IMR-90 (cell line): ENCODE data around the gene NPDC1. TPM values are rescaled to one million over a fixed set of nuclear protein-coding genes. Genes with fewer than 3 reads are reported as not detected.

ENCODE experiments used
- ATAC-seq: fragments of 200-7000 bp; cut with Tn5 transposase; 2 replicates; pipeline ENCODE4 v1.9.1; 2020; ENCODE audit warnings: low read depth, mild to moderate bottlenecking, moderate library complexity
- BruUV-seq: library from RNA; stranded (reverse); fragments of 400-500 nt; replicated peaks from 2 replicates; lab custom pipeline; 2021; lab: Mats Ljungman, UMichigan
- CTCF ChIA-PET: fragments of 300-600 bp; formaldehyde crosslinking; extraction: SDS; loops from one replicate; lab custom pipeline; 2021; ENCODE audit warnings: antibody characterized with exemption; lab: Yijun Ruan, JAX
- POLR2A ChIA-PET: fragments of 300-600 bp; sonication (Branson Sonifier 250); formaldehyde crosslinking; loops from one replicate; lab custom pipeline; 2022; ENCODE audit warnings: antibody characterized with exemption; ENCODE audit not compliant: unreplicated experiment; lab: Charles Lee
- DNase-seq: peaks from one replicate; pipeline ENCODE4 v3.0.0; 2013
- H2AFZ ChIP-seq: replicated peaks from 2 replicates; pipeline ENCODE3; 2013; ENCODE audit warnings: low read length, mild to moderate bottlenecking; ENCODE audit not compliant: poor library complexity
- H2AK5ac ChIP-seq: 2 replicates; pipeline ENCODE4 v1.6.1; 2013; ENCODE audit warnings: low read depth, low read length, inconsistent platforms
- H2AK9ac ChIP-seq: replicated peaks from 2 replicates; pipeline ENCODE3; 2013; ENCODE audit warnings: mild to moderate bottlenecking, low read depth, low read length, moderate library complexity; ENCODE audit not compliant: poor library complexity
- H2BK120ac ChIP-seq: 2 replicates; pipeline ENCODE4 v1.6.1; 2013; ENCODE audit warnings: low read depth, low read length, inconsistent platforms
- H2BK15ac ChIP-seq: 3 replicates; pipeline ENCODE4 v1.6.1; 2013; ENCODE audit warnings: low read depth, low read length, inconsistent platforms
- H2BK20ac ChIP-seq: 2 replicates; pipeline ENCODE4 v1.6.1; 2013; ENCODE audit warnings: low read depth, mild to moderate bottlenecking, inconsistent platforms, low read length, moderate library complexity
- H2BK5ac ChIP-seq: 2 replicates; pipeline ENCODE4 v1.6.1; 2013; ENCODE audit warnings: mild to moderate bottlenecking, low read depth, low read length, inconsistent platforms; ENCODE audit not compliant: poor library complexity, severe bottlenecking
- H3K14ac ChIP-seq: replicated peaks from 2 replicates; pipeline ENCODE4 v1.6.1; 2013; ENCODE audit warnings: low read depth, low read length, inconsistent platforms
- H3K18ac ChIP-seq: 2 replicates; pipeline ENCODE4 v1.6.1; 2013; ENCODE audit warnings: low read depth, low read length, control low read depth
- H3K23ac ChIP-seq: 2 replicates; pipeline ENCODE4 v1.6.1; 2013; ENCODE audit warnings: low read depth, low read length, inconsistent platforms
- H3K27ac ChIP-seq: 2 replicates; pipeline ENCODE4 v1.5.1; 2013; ENCODE audit warnings: mild to moderate bottlenecking, control low read depth, low read length; ENCODE audit not compliant: insufficient read depth
- H3K27me3 ChIP-seq: 2 replicates; pipeline ENCODE4 v1.6.1; 2013; ENCODE audit warnings: low read length; ENCODE audit not compliant: control insufficient read depth, insufficient read depth
- H3K36me3 ChIP-seq: 2 replicates; pipeline ENCODE4 v1.6.1; 2013; ENCODE audit warnings: low read length, mixed read lengths; ENCODE audit not compliant: control insufficient read depth, insufficient read depth
- H3K4ac ChIP-seq: 2 replicates; pipeline ENCODE4 v1.6.1; 2013; ENCODE audit warnings: low read depth, low read length, inconsistent platforms
- H3K4me1 ChIP-seq: 2 replicates; pipeline ENCODE4 v1.6.1; 2013; ENCODE audit warnings: low read length, mixed read lengths; ENCODE audit not compliant: control insufficient read depth, insufficient read depth
- H3K4me2 ChIP-seq: 2 replicates; pipeline ENCODE4 v1.6.1; 2013; ENCODE audit warnings: low read depth, mild to moderate bottlenecking, control low read depth, low read length, moderate library complexity
- H3K4me3 ChIP-seq: 2 replicates; pipeline ENCODE4 v1.5.1; 2013; ENCODE audit warnings: low read depth, mild to moderate bottlenecking, control low read depth, low read length, moderate library complexity; ENCODE audit not compliant: insufficient read depth
- H3K56ac ChIP-seq: 2 replicates; pipeline ENCODE4 v1.6.1; 2013; ENCODE audit warnings: low read length, inconsistent platforms; ENCODE audit not compliant: insufficient read depth; ENCODE audit errors: extremely low read depth
- H3K79me1 ChIP-seq, 2 experiments: 2 replicates each; pipeline ENCODE4 v1.6.1; 2013; ENCODE audit warnings: low read length in 2 of 2, inconsistent platforms in 1 of 2, low read depth in 1 of 2
- H3K9ac ChIP-seq: 2 replicates; pipeline ENCODE4 v1.6.1; 2013; ENCODE audit warnings: low read depth, low read length, control low read depth
- H3K9me1 ChIP-seq: 2 replicates; pipeline ENCODE4 v1.6.1; 2013; ENCODE audit warnings: low read length, inconsistent platforms; ENCODE audit not compliant: insufficient read depth
- H3K9me3 ChIP-seq: 2 replicates; pipeline ENCODE4 v1.6.1; 2013; ENCODE audit warnings: low read length; ENCODE audit not compliant: control insufficient read depth, insufficient read depth
- H4K20me1 ChIP-seq: 2 replicates; pipeline ENCODE4 v1.6.1; 2013; ENCODE audit warnings: low read length, inconsistent platforms; ENCODE audit not compliant: insufficient read depth
- H4K5ac ChIP-seq: 2 replicates; pipeline ENCODE4 v1.6.1; 2013; ENCODE audit warnings: mild to moderate bottlenecking, low read depth, low read length, control low read depth
- H4K8ac ChIP-seq, 2 experiments: 2 replicates each; pipeline ENCODE4 v1.6.1; 2013; ENCODE audit warnings: low read depth in 2 of 2, low read length in 2 of 2, control low read depth in 1 of 2, inconsistent platforms in 1 of 2
- H4K91ac ChIP-seq: 2 replicates; pipeline ENCODE4 v1.6.1; 2013; ENCODE audit warnings: low read depth, low read length, inconsistent platforms; ENCODE audit not compliant: insufficient read depth
- BHLHE40 ChIP-seq: fragments of 150-350 bp; IDR thresholded peaks from 2 replicates; pipeline ENCODE4 v1.6.1; 2016; ENCODE audit warnings: mild to moderate bottlenecking, low read depth, low read length
- CEBPB ChIP-seq: IDR thresholded peaks from 2 replicates; pipeline ENCODE4 v1.6.1; 2012; ENCODE audit warnings: low read depth, low read length, improper control_type of control experiment
- CHD1 ChIP-seq: IDR thresholded peaks from 2 replicates; pipeline ENCODE4 v1.6.1; 2012; ENCODE audit warnings: low read depth, low read length, improper control_type of control experiment
- MAFK ChIP-seq: IDR thresholded peaks from 2 replicates; pipeline ENCODE4 v1.6.1; 2012; ENCODE audit warnings: low read depth, low read length, improper control_type of control experiment
- MAZ ChIP-seq: IDR thresholded peaks from 2 replicates; pipeline ENCODE4 v1.6.1; 2012; ENCODE audit warnings: low read depth, mild to moderate bottlenecking, low read length, improper control_type of control experiment, moderate library complexity, borderline replicate concordance
- MXI1 ChIP-seq: IDR thresholded peaks from 2 replicates; pipeline ENCODE4 v1.6.1; 2012; ENCODE audit warnings: low read depth, mild to moderate bottlenecking, low read length, moderate library complexity, borderline replicate concordance
- NFE2L2 ChIP-seq: fragments of 150-350 bp; IDR thresholded peaks from 2 replicates; pipeline ENCODE4 v1.6.1; 2016; ENCODE audit warnings: low read depth, mild to moderate bottlenecking, low read length
- POLR2A ChIP-seq: IDR thresholded peaks from 2 replicates; pipeline ENCODE4 v1.6.1; 2012; ENCODE audit warnings: mild to moderate bottlenecking, low read depth, low read length
- RAD21 ChIP-seq: IDR thresholded peaks from 2 replicates; pipeline ENCODE4 v1.6.1; 2012; ENCODE audit warnings: low read length, improper control_type of control experiment
- RCOR1 ChIP-seq: IDR thresholded peaks from 2 replicates; pipeline ENCODE4 v1.6.1; 2012; ENCODE audit warnings: mild to moderate bottlenecking, low read length, improper control_type of control experiment; ENCODE audit not compliant: insufficient replicate concordance
- SMC3 ChIP-seq: fragments of 150-350 bp; IDR thresholded peaks from 2 replicates; pipeline ENCODE4 v1.6.1; 2016; ENCODE audit warnings: low read depth, mild to moderate bottlenecking, antibody characterized with exemption, low read length, moderate library complexity
- WGBS, 2 experiments: methylation state at CpG; one replicate each; pipeline versions ENCODE4 v1.1.5 to v1.1.7; 2013; ENCODE audit warnings: missing lambda C conversion rate in 2 of 2; ENCODE audit not compliant: insufficient read length in 1 of 2; ENCODE audit errors: extremely low coverage in 2 of 2; 5-methylcytosine and 5-hydroxymethylcytosine counted together
- dilution Hi-C: fragments of 300-500 bp; cut with HindIII; formaldehyde crosslinking; loops from one replicate; pipeline ENCODE4 v1.14.3; 2018; ENCODE audit warnings: low sequenced_read_pairs; ENCODE audit not compliant: unreplicated experiment
- in situ Hi-C: fragments of 300-500 bp; cut with MboI; formaldehyde crosslinking; loops from 3 replicates; pipeline ENCODE4 v1.14.3; 2019; ENCODE audit warnings: low sequenced_read_pairs, inconsistent platforms, mixed read lengths
- intact Hi-C: fragments of 100-400 bp; cut with micrococcal nuclease; formaldehyde crosslinking; loops from 2 replicates; pipeline ENCODE4 v1.10.0; 2022
- polyA plus RNA-seq, 3 experiments: library from polyadenylated mRNA; depleted of rRNA; stranded (reverse); fragments of >200 nt; gene quantifications; 2 replicates each; pipeline ENCODE4 v1.2.3, GENCODE V29; 2012; ENCODE audit warnings: low replicate concordance in 1 of 3
- total RNA-seq: library from RNA; depleted of rRNA; stranded (reverse); fragments of >200 nt; gene quantifications from 2 replicates; pipeline ENCODE4 v1.2.3, GENCODE V29; 2012
- TF ChIP-seq, protein P1 (sequence below): fragments of 150-350 bp; IDR thresholded peaks from 2 replicates; pipeline ENCODE4 v1.6.1; 2017; ENCODE audit warnings: mild to moderate bottlenecking, antibody characterized with exemption, low read length, low read depth
- TF ChIP-seq, protein P2 (sequence below): fragments of 150-350 bp; IDR thresholded peaks from 2 replicates; pipeline ENCODE4 v1.6.1; 2016; ENCODE audit warnings: low read depth, mild to moderate bottlenecking, low read length, moderate library complexity, borderline replicate concordance
- TF ChIP-seq, protein P3 (sequence below): conservative IDR thresholded peaks from 2 replicates; pipeline ENCODE4 v1.5.1; 2012; ENCODE audit warnings: mild to moderate bottlenecking, low read depth, low read length, improper control_type of control experiment

NPDC1 gene
- total and polyA plus RNA-seq, 2 of the 4 experiments (the other 2 are of a cell fraction): 2.7 to 58.1 TPM

DNA sequence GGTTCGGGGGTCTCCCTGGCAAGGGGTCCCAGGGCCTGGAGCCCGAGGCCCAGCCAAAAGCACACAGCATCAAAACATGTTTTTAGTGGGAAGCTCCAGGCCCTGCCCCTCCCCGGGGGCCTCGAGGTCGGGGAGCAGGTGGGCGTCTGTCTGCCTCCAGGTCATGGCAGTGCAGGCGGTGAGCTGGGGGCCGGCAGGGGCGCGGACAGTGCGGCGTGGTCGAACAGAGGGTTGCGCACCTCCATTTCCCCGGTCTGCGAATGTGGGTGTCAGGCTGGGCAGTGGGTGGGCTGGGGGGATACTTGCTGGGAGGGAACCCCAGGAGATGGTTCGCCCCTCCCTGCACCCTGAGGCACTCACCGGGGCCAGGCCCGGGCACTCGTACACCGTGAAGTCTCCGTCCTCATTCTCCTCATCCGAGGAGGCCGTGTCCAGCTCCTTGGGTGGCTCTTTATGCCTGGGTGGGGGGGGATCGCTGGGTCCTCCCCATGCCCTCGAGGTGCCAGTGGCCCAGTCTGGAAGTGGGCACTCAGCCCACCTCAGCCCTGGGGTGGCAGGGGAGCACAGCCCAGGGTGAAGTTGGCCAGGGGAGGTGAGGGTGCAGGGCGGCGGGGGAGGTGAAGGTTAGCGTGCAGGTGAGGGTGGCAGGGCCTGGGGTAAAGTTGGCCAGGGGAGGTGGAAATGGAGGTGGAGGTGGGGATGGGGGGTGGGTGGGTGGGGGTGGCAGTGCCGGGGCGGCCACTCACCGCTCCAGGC, 6.2 kb downstream of the NPDC1 start:
- dilution Hi-C loops: no loop called here
- WGBS, 2 experiments: 78% methylated on average over 7 of the region's 32 CpGs; no CpG with 5 or more reads in 1 of the 2 experiments

More for the DNA sequence above, 6.2 kb downstream of the NPDC1 start:
- H2AK9ac ChIP-seq: no peak overlapping the region
- no peak overlapping the region for H3K27ac ChIP-seq
- H3K14ac ChIP-seq: no peak overlapping the region
- H2BK20ac ChIP-seq: no peak overlapping the region
- H3K4me3 ChIP-seq: no peak overlapping the region
- intact Hi-C loops: no loop called here
- H2BK5ac ChIP-seq: no peak overlapping the region
- no peak overlapping the region for H4K91ac ChIP-seq
- H2AK5ac ChIP-seq: no peak overlapping the region
- TF ChIP-seq, protein P1, sequence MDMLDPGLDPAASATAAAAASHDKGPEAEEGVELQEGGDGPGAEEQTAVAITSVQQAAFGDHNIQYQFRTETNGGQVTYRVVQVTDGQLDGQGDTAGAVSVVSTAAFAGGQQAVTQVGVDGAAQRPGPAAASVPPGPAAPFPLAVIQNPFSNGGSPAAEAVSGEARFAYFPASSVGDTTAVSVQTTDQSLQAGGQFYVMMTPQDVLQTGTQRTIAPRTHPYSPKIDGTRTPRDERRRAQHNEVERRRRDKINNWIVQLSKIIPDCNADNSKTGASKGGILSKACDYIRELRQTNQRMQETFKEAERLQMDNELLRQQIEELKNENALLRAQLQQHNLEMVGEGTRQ: no peak
- TF ChIP-seq RAD21 (no peak), BHLHE40 (no peak), MXI1 (no peak), MAFK (no peak), NFE2L2 (no peak), SMC3 (no peak), CEBPB (no peak), MAZ (no peak), RCOR1 (no peak), CHD1 (no peak), POLR2A (no peak)
- TF ChIP-seq, protein P2, sequence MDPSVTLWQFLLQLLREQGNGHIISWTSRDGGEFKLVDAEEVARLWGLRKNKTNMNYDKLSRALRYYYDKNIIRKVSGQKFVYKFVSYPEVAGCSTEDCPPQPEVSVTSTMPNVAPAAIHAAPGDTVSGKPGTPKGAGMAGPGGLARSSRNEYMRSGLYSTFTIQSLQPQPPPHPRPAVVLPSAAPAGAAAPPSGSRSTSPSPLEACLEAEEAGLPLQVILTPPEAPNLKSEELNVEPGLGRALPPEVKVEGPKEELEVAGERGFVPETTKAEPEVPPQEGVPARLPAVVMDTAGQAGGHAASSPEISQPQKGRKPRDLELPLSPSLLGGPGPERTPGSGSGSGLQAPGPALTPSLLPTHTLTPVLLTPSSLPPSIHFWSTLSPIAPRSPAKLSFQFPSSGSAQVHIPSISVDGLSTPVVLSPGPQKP: no peak
- TF ChIP-seq, protein P3, sequence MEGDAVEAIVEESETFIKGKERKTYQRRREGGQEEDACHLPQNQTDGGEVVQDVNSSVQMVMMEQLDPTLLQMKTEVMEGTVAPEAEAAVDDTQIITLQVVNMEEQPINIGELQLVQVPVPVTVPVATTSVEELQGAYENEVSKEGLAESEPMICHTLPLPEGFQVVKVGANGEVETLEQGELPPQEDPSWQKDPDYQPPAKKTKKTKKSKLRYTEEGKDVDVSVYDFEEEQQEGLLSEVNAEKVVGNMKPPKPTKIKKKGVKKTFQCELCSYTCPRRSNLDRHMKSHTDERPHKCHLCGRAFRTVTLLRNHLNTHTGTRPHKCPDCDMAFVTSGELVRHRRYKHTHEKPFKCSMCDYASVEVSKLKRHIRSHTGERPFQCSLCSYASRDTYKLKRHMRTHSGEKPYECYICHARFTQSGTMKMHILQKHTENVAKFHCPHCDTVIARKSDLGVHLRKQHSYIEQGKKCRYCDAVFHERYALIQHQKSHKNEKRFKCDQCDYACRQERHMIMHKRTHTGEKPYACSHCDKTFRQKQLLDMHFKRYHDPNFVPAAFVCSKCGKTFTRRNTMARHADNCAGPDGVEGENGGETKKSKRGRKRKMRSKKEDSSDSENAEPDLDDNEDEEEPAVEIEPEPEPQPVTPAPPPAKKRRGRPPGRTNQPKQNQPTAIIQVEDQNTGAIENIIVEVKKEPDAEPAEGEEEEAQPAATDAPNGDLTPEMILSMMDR: no peak
- ATAC-seq: no peak
- peaks cover 25% of the 10 kb centered on the region for H4K20me1 ChIP-seq
- in situ Hi-C loops: loop anchor here (10.0 kb wide), 1 partner anchor 255 kb away; no protein-coding TSS in a partner anchor
- H4K5ac ChIP-seq: no peak overlapping the region
- H3K56ac ChIP-seq: no peak overlapping the region
- no peak overlapping the region for H2BK15ac ChIP-seq
- no peak overlapping the region for H3K4me2 ChIP-seq
- DNase-seq: no peak
- H2BK120ac ChIP-seq: no peak overlapping the region
- H4K8ac ChIP-seq: no peak overlapping the region
- H3K79me1 ChIP-seq: peaks cover 2 to 13% of the 10 kb centered on the region in 2 experiments; a peak in 3 of 4 replicates
- no peaks in the 10 kb centered on the region for H3K27me3 ChIP-seq
- H3K9ac ChIP-seq: no peak overlapping the region
- ChIA-PET POLR2A (no interaction called here), CTCF (no interaction called here)
- H3K23ac ChIP-seq: no peak overlapping the region
- TSS peak; percentile 71 for BruUV-seq
- H3K36me3 ChIP-seq: peaks cover 17% of the 10 kb centered on the region
- H3K9me3 ChIP-seq: no peaks in the 10 kb centered on the region
- no peak overlapping the region for H3K4ac ChIP-seq
- H3K9me1 ChIP-seq: no peaks in the 10 kb centered on the region
- no peak overlapping the region for H3K18ac ChIP-seq
- H3K4me1 ChIP-seq: peaks cover 8% of the 10 kb centered on the region
- no peak overlapping the region for H2AFZ ChIP-seq
